GM12878 (cell line): ENCODE measurements around the gene GFOD2.

ENCODE experiments used
- CTCF ChIP-seq, 3 experiments: IDR thresholded peaks in 2 of 3; conservative IDR thresholded peaks in 1 of 3; 2 replicates each; pipeline ENCODE4 v1.5.1; 2011; ENCODE audit warnings: low read depth in 3 of 3, low read length in 3 of 3, mild to moderate bottlenecking in 3 of 3, control low read depth in 2 of 3, moderate library complexity in 2 of 3, inconsistent platforms in 1 of 3, mixed read lengths in 1 of 3; ENCODE audit not compliant: control insufficient read depth in 2 of 3, insufficient read depth in 1 of 3; ENCODE audit errors: extremely low read depth in 1 of 3
- MAX ChIP-seq: IDR thresholded peaks from 2 replicates; pipeline ENCODE4 v1.6.1; 2012; ENCODE audit warnings: low read depth, low read length, improper control_type of control experiment
- NRF1 ChIP-seq: conservative IDR thresholded peaks from 2 replicates; pipeline ENCODE4 v1.6.1; 2011; ENCODE audit warnings: mild to moderate bottlenecking, low read depth, low read length, improper control_type of control experiment
- PAX8 ChIP-seq: fragments of 450-650 bp; IDR thresholded peaks from 2 replicates; pipeline ENCODE4 v1.6.1; 2017; ENCODE audit warnings: mild to moderate bottlenecking, moderate library complexity
- SREBF2 ChIP-seq: IDR thresholded peaks from 2 replicates; pipeline ENCODE4 v1.6.1; 2012; ENCODE audit warnings: mild to moderate bottlenecking, low read length
- TAF1 ChIP-seq: IDR thresholded peaks from 2 replicates; pipeline ENCODE4 v1.6.1; 2011; ENCODE audit warnings: mild to moderate bottlenecking, low read depth, low read length, borderline replicate concordance
- YY1 ChIP-seq: IDR thresholded peaks from 2 replicates; pipeline ENCODE4 v1.6.1; 2011; ENCODE audit warnings: low read depth, mild to moderate bottlenecking, low read length

GRCh38 chr16:67749436-67750078 is 30.4 kb upstream of the GFOD2 start:
- TF ChIP-seq PAX8: no peak
- no peak for TF ChIP-seq TAF1
- no peak for TF ChIP-seq CTCF (IDR thresholded peaks at IDR 0.05 in 2 of 3, conservative IDR thresholded peaks at IDR 0.05 in 1 of 3; ENCODE audit: control insufficient read depth in 2 of 3, extremely low read depth in 1 of 3, insufficient read depth in 1 of 3, low read depth in 3 of 3, low read length in 3 of 3)
- TF ChIP-seq YY1: no peak
- no peak for TF ChIP-seq MAX
- TF ChIP-seq SREBF2: no peak
- no peak for TF ChIP-seq NRF1
